Neural crest cell (in vitro differentiated cells): ENCODE results near the gene DNAJC10. TPM values are rescaled to one million over a fixed set of nuclear protein-coding genes. Genes with fewer than 3 reads are reported as not detected.
A peak's percentile ranks its signal among the peaks of the same experiment; 100 is the strongest.

Experiments used
- DNase-seq: peaks from one replicate; pipeline ENCODE4 v3.0.0; 2021; ENCODE audit warnings: low read depth, mixed read lengths, low spot score
- H3K27ac Mint-ChIP-seq: one replicate; pipeline ENCODE4 v1.8.0; 2021; ENCODE audit warnings: mild to moderate bottlenecking, mixed read lengths; ENCODE audit not compliant: unreplicated experiment
- H3K27me3 Mint-ChIP-seq: 2 replicates; pipeline ENCODE4 v1.8.0; 2021; ENCODE audit warnings: low read depth, mild to moderate bottlenecking, mixed read lengths
- H3K36me3 Mint-ChIP-seq: 2 replicates; pipeline ENCODE4 v1.8.0; 2021; ENCODE audit warnings: low read depth, mild to moderate bottlenecking, mixed read lengths
- H3K4me1 Mint-ChIP-seq: 2 replicates; pipeline ENCODE4 v1.8.0; 2021; ENCODE audit warnings: mixed read lengths
- H3K4me3 Mint-ChIP-seq: one replicate; pipeline ENCODE4 v1.8.0; 2021; ENCODE audit warnings: mild to moderate bottlenecking, mixed read lengths
- H3K9me3 Mint-ChIP-seq: 2 replicates; pipeline ENCODE4 v1.8.0; 2021; ENCODE audit warnings: mixed read lengths
- CTCF ChIP-seq: fragments of 200-600 bp; sonication (generic); conservative IDR thresholded peaks from 2 replicates; pipeline ENCODE4 v1.5.0; 2021; ENCODE audit warnings: antibody characterized with exemption, mild to moderate bottlenecking
- total RNA-seq: library from RNA; stranded (reverse); gene quantifications from 2 replicates; pipeline ENCODE4 v1.2.1, GENCODE V29; 2021

Gene DNAJC10
- total RNA-seq, 1 donor from 2014 or later = 114 TPM

- Mint-ChIP-seq H3K27ac (no peak overlapping the region), H3K9me3 (no peaks in the 10 kb centered on the region), H3K27me3 (no peaks in the 10 kb centered on the region), H3K4me3 (no peak overlapping the region), H3K36me3 (peaks cover 33% of the 10 kb centered on the region), H3K4me1 (no peaks in the 10 kb centered on the region)
- no peak for DNase-seq
- TF ChIP-seq CTCF = no peak
These were observed 38.2 kb downstream of the DNAJC10 start for GRCh38 chr2:182754231-182754630.

- no peak overlapping the region for H3K27ac Mint-ChIP-seq
These were observed 42.3 kb downstream of the DNAJC10 start for GRCh38 chr2:182758379-182758778.

GRCh38 chr2:182761903-182762302, 45.8 kb downstream of the DNAJC10 start:
- Mint-ChIP-seq H3K9me3 (no peaks in the 10 kb centered on the region), H3K27me3 (no peaks in the 10 kb centered on the region), H3K4me1 (no peaks in the 10 kb centered on the region), H3K36me3 (peaks cover 9% of the 10 kb centered on the region), H3K27ac (peak overlapping the region; percentile 9), H3K4me3 (no peak overlapping the region)
- DNase-seq = no peak
- TF ChIP-seq CTCF = no peak

More at GRCh38 chr2:182758379-182758778, 42.3 kb downstream of the DNAJC10 start:
- Mint-ChIP-seq H3K4me3 (no peak overlapping the region), H3K36me3 (peaks cover 13% of the 10 kb centered on the region), H3K27me3 (no peaks in the 10 kb centered on the region), H3K9me3 (no peaks in the 10 kb centered on the region), H3K4me1 (no peaks in the 10 kb centered on the region)
- no peak for DNase-seq
- no peak for TF ChIP-seq CTCF

- Mint-ChIP-seq H3K27ac (no peak overlapping the region), H3K36me3 (peaks cover 20% of the 10 kb centered on the region), H3K4me1 (no peaks in the 10 kb centered on the region), H3K4me3 (no peak overlapping the region), H3K9me3 (peaks cover 3% of the 10 kb centered on the region), H3K27me3 (no peaks in the 10 kb centered on the region)
- peak; percentile 18 for DNase-seq
- peak; percentile 72 for TF ChIP-seq CTCF
These were observed 47.4 kb downstream of the DNAJC10 start for GRCh38 chr2:182763311-182763912.

GRCh38 chr2:182766626-182767025, 50.6 kb downstream of the DNAJC10 start:
- H3K27ac Mint-ChIP-seq = peak overlapping the region; percentile 70
- peaks cover 45% of the 10 kb centered on the region for H3K36me3 Mint-ChIP-seq
- no peak for DNase-seq
- no peak overlapping the region for H3K4me3 Mint-ChIP-seq
- no peaks in the 10 kb centered on the region for H3K27me3 Mint-ChIP-seq
- no peak for TF ChIP-seq CTCF
- no peaks in the 10 kb centered on the region for H3K4me1 Mint-ChIP-seq
- peaks cover 6% of the 10 kb centered on the region for H3K9me3 Mint-ChIP-seq
